Prostate gland (tissue), 2 donors: Measurements from ENCODE around the gene TTN. TPM values are rescaled to one million over a fixed set of nuclear protein-coding genes. Genes with fewer than 3 reads are reported as not detected.

Experiments used
- DNase-seq: peaks from one replicate; pipeline ENCODE4 v3.0.0-alpha.2; 2019; ENCODE audit warnings: low spot score
- H3K27ac ChIP-seq, 2 donors: fragments of 200-600 bp; sonication (generic); 2 replicates each; pipeline ENCODE4 v1.5.1; 2017 to 2019
- H3K27me3 ChIP-seq: fragments of 200-600 bp; sonication (generic); replicated peaks from 2 replicates; pipeline ENCODE4 v1.5.1; 2019; ENCODE audit not compliant: insufficient read depth
- H3K36me3 ChIP-seq, 2 donors: fragments of 200-600 bp; sonication (generic); 1 replicate in 1 of 2; 2 replicates in 1 of 2; pipeline versions ENCODE4 v1.5.1 to v1.8.1; 2017 to 2019
- H3K4me1 ChIP-seq: fragments of 200-600 bp; sonication (generic); replicated peaks from 2 replicates; pipeline ENCODE4 v1.5.1; 2019
- H3K4me3 ChIP-seq, 2 donors: fragments of 200-600 bp; sonication (generic); 2 replicates each; pipeline ENCODE4 v1.5.1; 2017 to 2019
- H3K9me3 ChIP-seq: fragments of 200-600 bp; sonication (generic); 2 replicates; pipeline ENCODE4 v1.5.1; 2017
- POLR2A ChIP-seq: fragments of 450-650 bp; IDR thresholded peaks from one replicate; pipeline ENCODE4 v1.6.1; 2016; ENCODE audit warnings: antibody characterized with exemption, mild to moderate bottlenecking
- POLR2AphosphoS5 ChIP-seq: sonication (generic); formaldehyde crosslinking; IDR thresholded peaks from one replicate; pipeline ENCODE4 v1.6.1; 2017; ENCODE audit warnings: antibody characterized with exemption
- WGBS: methylation state at CpG from one replicate; pipeline ENCODE4 v1.1.5; 2018; 5-methylcytosine and 5-hydroxymethylcytosine counted together
- intact Hi-C: fragments of 100-400 bp; cut with DNase I; formaldehyde crosslinking; loops from one replicate; pipeline ENCODE4 v1.14.2; 2022
- total RNA-seq, 2 donors: library from RNA; depleted of rRNA; stranded (reverse); fragments of >200 nt; gene quantifications; one replicate each; pipeline ENCODE4 v1.1.0, GENCODE V29; 2016
- TF ChIP-seq, protein P1 (sequence below), 4 experiments: fragments of 200-600 bp in 2 of 4; fragments of 450-650 bp in 2 of 4; sonication (generic) in 2 of 4; IDR thresholded peaks; 1 replicate in 3 of 4; 2 replicates in 1 of 4; pipeline ENCODE4 v1.5.1; 2016 to 2019; ENCODE audit warnings: antibody characterized with exemption in 4 of 4, mild to moderate bottlenecking in 2 of 4, moderate library complexity in 2 of 4

Gene TTN
- total RNA-seq, 2 donors from 2014 or later: 10.3 to 36.8 TPM

DNA sequence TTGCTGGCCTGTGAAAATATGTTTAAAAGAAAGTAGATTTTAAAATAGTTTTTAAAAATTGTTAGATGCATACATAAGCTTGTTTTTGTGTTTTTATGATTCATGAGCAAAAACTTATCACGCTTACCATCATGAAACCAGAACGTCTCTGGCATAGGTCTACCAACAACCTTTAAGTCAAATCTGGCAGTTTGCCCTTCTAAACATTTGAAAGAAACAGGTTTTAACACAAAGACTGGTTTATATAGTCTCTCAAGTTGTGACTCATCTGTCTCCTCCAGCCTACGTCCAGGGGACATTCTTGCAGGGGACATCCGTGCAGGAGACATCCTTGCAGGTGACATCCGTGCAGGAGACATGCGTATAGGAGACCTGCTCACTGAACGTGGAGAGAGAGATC is 29.6 kb downstream of the TTN start:
- Histone ChIP-seq H3K9me3 (no peaks in the 10 kb centered on the region), H3K27me3 (no peaks in the 10 kb centered on the region), H3K27ac (no peak overlapping the region), H3K36me3 (no peaks in the 10 kb centered on the region), H3K4me1 (no peaks in the 10 kb centered on the region), H3K4me3 (no peak overlapping the region)
- DNase-seq: no peak
- no peak for TF ChIP-seq POLR2AphosphoS5
- TF ChIP-seq POLR2A: no peak
- TF ChIP-seq, protein P1, sequence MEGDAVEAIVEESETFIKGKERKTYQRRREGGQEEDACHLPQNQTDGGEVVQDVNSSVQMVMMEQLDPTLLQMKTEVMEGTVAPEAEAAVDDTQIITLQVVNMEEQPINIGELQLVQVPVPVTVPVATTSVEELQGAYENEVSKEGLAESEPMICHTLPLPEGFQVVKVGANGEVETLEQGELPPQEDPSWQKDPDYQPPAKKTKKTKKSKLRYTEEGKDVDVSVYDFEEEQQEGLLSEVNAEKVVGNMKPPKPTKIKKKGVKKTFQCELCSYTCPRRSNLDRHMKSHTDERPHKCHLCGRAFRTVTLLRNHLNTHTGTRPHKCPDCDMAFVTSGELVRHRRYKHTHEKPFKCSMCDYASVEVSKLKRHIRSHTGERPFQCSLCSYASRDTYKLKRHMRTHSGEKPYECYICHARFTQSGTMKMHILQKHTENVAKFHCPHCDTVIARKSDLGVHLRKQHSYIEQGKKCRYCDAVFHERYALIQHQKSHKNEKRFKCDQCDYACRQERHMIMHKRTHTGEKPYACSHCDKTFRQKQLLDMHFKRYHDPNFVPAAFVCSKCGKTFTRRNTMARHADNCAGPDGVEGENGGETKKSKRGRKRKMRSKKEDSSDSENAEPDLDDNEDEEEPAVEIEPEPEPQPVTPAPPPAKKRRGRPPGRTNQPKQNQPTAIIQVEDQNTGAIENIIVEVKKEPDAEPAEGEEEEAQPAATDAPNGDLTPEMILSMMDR (IDR thresholded peaks at IDR 0.05): no peak
- intact Hi-C loops: no loop called here
- whole genome bisulfite sequencing: 43% methylated on average over 7 of the region's 7 CpGs

- intact Hi-C loops: no loop called here
- no peaks in the 10 kb centered on the region for H3K4me1 ChIP-seq
- H3K36me3 ChIP-seq: no peaks in the 10 kb centered on the region
- H3K9me3 ChIP-seq: no peaks in the 10 kb centered on the region
- H3K27ac ChIP-seq: no peak overlapping the region
- no peak overlapping the region for H3K4me3 ChIP-seq
- TF ChIP-seq POLR2AphosphoS5 (no peak), POLR2A (no peak)
- TF ChIP-seq, protein P1 (IDR thresholded peaks at IDR 0.05): no peak
- H3K27me3 ChIP-seq: no peaks in the 10 kb centered on the region
- 84% methylated on average over 4 of the region's 4 CpGs for WGBS
- no peak for DNase-seq
These were observed 30.5 kb downstream of the TTN start for GRCh38 chr2:178776751-178777150.

DNA sequence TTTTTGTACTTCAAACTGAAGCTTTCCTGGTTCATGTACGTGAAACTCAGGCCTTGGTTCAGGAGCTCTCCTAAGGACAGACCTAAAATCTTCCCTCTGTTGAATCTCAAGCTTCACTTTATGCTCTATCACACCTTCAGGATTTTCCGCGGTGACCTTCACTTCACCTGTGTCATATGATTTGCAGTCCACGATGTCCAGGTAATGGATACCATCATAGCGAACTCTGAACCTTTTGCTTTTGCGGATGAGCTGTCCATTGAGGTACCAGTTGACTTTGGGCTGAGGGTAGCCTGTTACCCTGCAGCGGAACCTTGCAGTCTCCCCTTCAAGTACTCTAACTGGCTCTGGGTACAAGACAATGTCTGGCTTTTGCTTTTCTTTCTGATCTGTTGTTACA is 31.2 kb downstream of the TTN start:
- no peak overlapping the region for H3K27ac ChIP-seq
- no peaks in the 10 kb centered on the region for H3K9me3 ChIP-seq
- no peaks in the 10 kb centered on the region for H3K4me1 ChIP-seq
- no peak for DNase-seq
- no peak overlapping the region for H3K4me3 ChIP-seq
- no peaks in the 10 kb centered on the region for H3K36me3 ChIP-seq
- TF ChIP-seq POLR2A (no peak), POLR2AphosphoS5 (no peak)
- TF ChIP-seq, protein P1 (IDR thresholded peaks at IDR 0.05): no peak
- H3K27me3 ChIP-seq: no peaks in the 10 kb centered on the region
- intact Hi-C loops: no loop called here
- over 99% methylated on average over 7 of the region's 7 CpGs for WGBS

GRCh38 chr2:178770518-178770917 is 36.7 kb downstream of the TTN start:
- Histone ChIP-seq H3K27me3 (no peaks in the 10 kb centered on the region), H3K36me3 (no peaks in the 10 kb centered on the region), H3K27ac (no peak overlapping the region), H3K4me1 (no peaks in the 10 kb centered on the region), H3K9me3 (no peaks in the 10 kb centered on the region), H3K4me3 (no peak overlapping the region)
- intact Hi-C loops: no loop called here
- TF ChIP-seq POLR2A: no peak
- TF ChIP-seq, protein P1 (IDR thresholded peaks at IDR 0.05): no peak
- TF ChIP-seq POLR2AphosphoS5: no peak
- WGBS: 100% methylated on average over 2 of the region's 2 CpGs
- no peak for DNase-seq

GRCh38 chr2:178767094-178768060 is 39.8 kb downstream of the TTN start:
- Histone ChIP-seq H3K4me3 (no peak overlapping the region), H3K36me3 (no peaks in the 10 kb centered on the region), H3K27ac (no peak overlapping the region), H3K9me3 (no peaks in the 10 kb centered on the region), H3K27me3 (no peaks in the 10 kb centered on the region), H3K4me1 (no peaks in the 10 kb centered on the region)
- intact Hi-C loops: no loop called here
- no peak for DNase-seq
- WGBS: 83% methylated on average over 11 of the region's 11 CpGs
- TF ChIP-seq POLR2A (no peak), POLR2AphosphoS5 (no peak)
- TF ChIP-seq, protein P1 (IDR thresholded peaks at IDR 0.05): no peak
